Ovary (tissue), 3 donors: Measurements from ENCODE around the gene GTF3C4.

Experiments used
- CTCF ChIP-seq, 3 donors: fragments of 450-650 bp in 2 of 3; fragments of 200-600 bp in 1 of 3; IDR thresholded peaks; one replicate each; pipeline versions ENCODE4 v1.5.1 to v1.8.0; 2016 to 2022; ENCODE audit warnings: antibody characterized with exemption in 3 of 3, mild to moderate bottlenecking in 1 of 3
- EP300 ChIP-seq: sonication (generic); formaldehyde crosslinking; IDR thresholded peaks from one replicate; pipeline ENCODE4 v1.6.1; 2017; ENCODE audit warnings: antibody characterized with exemption
- POLR2A ChIP-seq: fragments of 450-650 bp; IDR thresholded peaks from one replicate; pipeline ENCODE4 v1.6.1; 2017; ENCODE audit warnings: antibody characterized with exemption, mild to moderate bottlenecking, moderate library complexity
- donor health status: DM: no; HTN: no; CAD: no.

- no peak for TF ChIP-seq CTCF (IDR thresholded peaks at IDR 0.05)
- no peak for TF ChIP-seq EP300
- no peak for TF ChIP-seq POLR2A
These were observed 41.5 kb upstream of the GTF3C4 start for GRCh38 chr9:132628746-132629145.
